HCT116 (cell line): ENCODE data around the gene TNFRSF14. TPM values are rescaled to one million over a fixed set of nuclear protein-coding genes. Genes with fewer than 3 reads are reported as not detected.

Experiments used
- ATAC-seq: fragments of 200-7000 bp; cut with Tn5 transposase; 2 replicates; pipeline ENCODE4 v1.9.1; 2020; ENCODE audit warnings: mild to moderate bottlenecking, moderate library complexity
- BruUV-seq: library from RNA; stranded (reverse); fragments of 400-500 nt; replicated peaks from 2 replicates; lab custom pipeline; 2021; lab: Mats Ljungman, UMichigan
- CTCF ChIA-PET: fragments of 300-600 bp; sonication (Branson Sonifier 250); formaldehyde crosslinking; loops from one replicate; lab custom pipeline; 2021; ENCODE audit warnings: antibody characterized with exemption; lab: Charles Lee
- POLR2A ChIA-PET: fragments of 300-600, 350-600 bp; sonication (Branson Sonifier 250); formaldehyde crosslinking; loops from one replicate; lab custom pipeline; 2021; ENCODE audit warnings: antibody characterized with exemption; lab: Charles Lee
- RAD21 ChIA-PET, 2 experiments: fragments of 300-600 bp; sonication (Branson Sonifier 250); formaldehyde crosslinking; loops; one replicate each; lab custom pipeline; 2023; ENCODE audit warnings: low total read pairs in 2 of 2; ENCODE audit not compliant: uncharacterized antibody in 2 of 2, unreplicated experiment in 2 of 2, low non-redundant PET in 1 of 2; lab: Charles Lee
- DNase-seq: peaks from one replicate; pipeline ENCODE4 v3.0.0-alpha.2; 2010; ENCODE audit warnings: low read depth, low spot score
- H2AFZ ChIP-seq: fragments of 200-600 bp; shearing (Covaris generic), sonication (generic); 2 replicates; pipeline ENCODE4 v1.6.1; 2017; ENCODE audit warnings: low read depth, mixed run types, mixed read lengths, antibody characterized with exemption, low read length; ENCODE audit not compliant: poor library complexity, severe bottlenecking
- H3K27ac ChIP-seq: 2 replicates; pipeline ENCODE4 v1.5.1; 2012; ENCODE audit warnings: low read depth, low read length
- H3K27me3 ChIP-seq: fragments of 200-600 bp; sonication (generic); 2 replicates; pipeline ENCODE4 v1.6.1; 2016; ENCODE audit warnings: mixed run types, low read length, mixed read lengths; ENCODE audit not compliant: insufficient read depth
- H3K36me3 ChIP-seq, 2 experiments: fragments of 200-500 bp in 1 of 2; fragments of 200-600 bp in 1 of 2; sonication (Bioruptor generic) in 1 of 2; sonication (generic) in 1 of 2; 2 replicates each; pipeline versions ENCODE4 v1.5.1 to v1.6.1; 2014 to 2016; ENCODE audit warnings: low read length in 2 of 2, inconsistent platforms in 1 of 2, mixed read lengths in 1 of 2, mixed run types in 1 of 2; ENCODE audit not compliant: insufficient read depth in 2 of 2, control insufficient read depth in 1 of 2
- H3K4me1 ChIP-seq, 2 experiments: fragments of 200-600 bp in 1 of 2; sonication (generic) in 1 of 2; 2 replicates each; pipeline versions ENCODE4 v1.5.1 to v1.6.1; 2012 to 2017; ENCODE audit warnings: low read length in 2 of 2, inconsistent platforms in 1 of 2, mild to moderate bottlenecking in 1 of 2, mixed read lengths in 1 of 2, mixed run types in 1 of 2, moderate library complexity in 1 of 2; ENCODE audit not compliant: insufficient read depth in 2 of 2, control insufficient read depth in 1 of 2
- H3K4me2 ChIP-seq: fragments of 200-600 bp; sonication (generic); 2 replicates; pipeline ENCODE4 v1.6.1; 2017; ENCODE audit warnings: mixed run types, low read length, mixed read lengths
- H3K4me3 ChIP-seq, 2 experiments: fragments of 200-600 bp in 1 of 2; sonication (generic) in 1 of 2; replicated peaks in 1 of 2; 2 replicates each; pipeline ENCODE4 v1.5.1; 2011 to 2016; ENCODE audit warnings: low read length in 2 of 2, control low read depth in 1 of 2, low read depth in 1 of 2, mild to moderate bottlenecking in 1 of 2, mixed read lengths in 1 of 2, mixed run types in 1 of 2
- H3K79me2 ChIP-seq: fragments of 200-600 bp; sonication (generic); 2 replicates; pipeline ENCODE4 v1.6.1; 2017; ENCODE audit warnings: mild to moderate bottlenecking, mixed run types, low read length, moderate library complexity, mixed read lengths; ENCODE audit not compliant: insufficient read depth
- H3K9ac ChIP-seq: fragments of 200-600 bp; sonication (generic); 2 replicates; pipeline ENCODE4 v1.6.1; 2016; ENCODE audit warnings: low read length, mixed read lengths
- H3K9me2 ChIP-seq: fragments of 200-600 bp; sonication (generic), shearing (Covaris generic); 2 replicates; pipeline ENCODE4 v1.6.1; 2017; ENCODE audit warnings: mixed run types, mild to moderate bottlenecking, moderate library complexity; ENCODE audit not compliant: insufficient read depth
- H3K9me3 ChIP-seq, 2 experiments: fragments of 200-500 bp in 1 of 2; fragments of 200-600 bp in 1 of 2; sonication (Bioruptor generic) in 1 of 2; sonication (generic) in 1 of 2; 2 replicates each; pipeline ENCODE4 v1.6.1; 2014 to 2017; ENCODE audit warnings: low read length in 2 of 2, mixed read lengths in 2 of 2, inconsistent platforms in 1 of 2, low read depth in 1 of 2, mild to moderate bottlenecking in 1 of 2, mixed run types in 1 of 2, moderate library complexity in 1 of 2; ENCODE audit not compliant: control insufficient read depth in 1 of 2, insufficient read depth in 1 of 2
- H4K20me1 ChIP-seq: fragments of 200-600 bp; sonication (generic), shearing (Covaris generic); 2 replicates; pipeline ENCODE4 v1.6.1; 2017; ENCODE audit warnings: mixed run types, mild to moderate bottlenecking, moderate library complexity; ENCODE audit not compliant: insufficient read depth
- CBX3 ChIP-seq: IDR thresholded peaks from 2 replicates; pipeline ENCODE4 v1.6.1; 2012; ENCODE audit warnings: low read depth
- EGR1 ChIP-seq: IDR thresholded peaks from 2 replicates; pipeline ENCODE4 v1.6.1; 2012; ENCODE audit warnings: low read depth
- EZH2 ChIP-seq: fragments of 200-600 bp; sonication (generic); IDR thresholded peaks from 2 replicates; pipeline ENCODE4 v1.6.1; 2017; ENCODE audit warnings: antibody characterized with exemption, mixed run types
- EZH2phosphoT487 ChIP-seq: fragments of 200-600 bp; IDR thresholded peaks from 2 replicates; pipeline ENCODE4 v1.6.1; 2018; ENCODE audit warnings: antibody characterized with exemption, borderline replicate concordance
- FOSL1 ChIP-seq: IDR thresholded peaks from 2 replicates; pipeline ENCODE4 v1.6.1; 2012; ENCODE audit warnings: low read depth
- POLR2AphosphoS5 ChIP-seq: IDR thresholded peaks from 2 replicates; pipeline ENCODE4 v1.6.1; 2011; ENCODE audit warnings: mild to moderate bottlenecking, low read depth, low read length, moderate library complexity
- RAD21 ChIP-seq: IDR thresholded peaks from 2 replicates; pipeline ENCODE4 v1.6.1; 2012; ENCODE audit warnings: low read depth, mild to moderate bottlenecking
- SIN3A ChIP-seq: IDR thresholded peaks from 2 replicates; pipeline ENCODE4 v1.6.1; 2012; ENCODE audit warnings: low read depth
- ZFX ChIP-seq: fragments of 450-650 bp; IDR thresholded peaks from 2 replicates; pipeline ENCODE4 v1.6.1; 2017
- intact Hi-C: fragments of 100-400 bp; cut with micrococcal nuclease; formaldehyde crosslinking; loops from 2 replicates; pipeline ENCODE4 v1.10.0; 2022
- total RNA-seq: library from RNA; stranded (reverse); gene quantifications from one replicate; pipeline ENCODE4 v1.2.1, GENCODE V29; 2021; ENCODE audit not compliant: unreplicated experiment
- TF ChIP-seq, protein P1 (sequence below), 3 experiments: fragments of 200-600 bp in 1 of 3; sonication (generic) in 1 of 3; IDR thresholded peaks in 2 of 3; conservative IDR thresholded peaks in 1 of 3; 2 replicates each; pipeline ENCODE4 v1.5.1; 2012 to 2017; ENCODE audit warnings: low read depth in 2 of 3, low read length in 2 of 3, antibody characterized with exemption in 1 of 3, borderline replicate concordance in 1 of 3, control low read depth in 1 of 3, mild to moderate bottlenecking in 1 of 3, mixed read lengths in 1 of 3, mixed run types in 1 of 3, moderate library complexity in 1 of 3; ENCODE audit not compliant: insufficient read depth in 1 of 3
- TF ChIP-seq, protein P2 (sequence below): IDR thresholded peaks from 2 replicates; pipeline ENCODE4 v1.6.1; 2011; ENCODE audit warnings: mild to moderate bottlenecking, low read length, moderate library complexity; ENCODE audit not compliant: insufficient replicate concordance; ENCODE audit errors: extremely low read depth
- TF ChIP-seq, protein P3 (sequence below): IDR thresholded peaks from 2 replicates; pipeline ENCODE4 v1.6.1; 2012
- TF ChIP-seq, protein P4 (sequence below): IDR thresholded peaks from 2 replicates; pipeline ENCODE4 v1.6.1; 2012; ENCODE audit warnings: low read depth

The TNFRSF14 gene
- total RNA-seq, 1 experiment from 2014 or later, result 0.66 TPM

DNA sequence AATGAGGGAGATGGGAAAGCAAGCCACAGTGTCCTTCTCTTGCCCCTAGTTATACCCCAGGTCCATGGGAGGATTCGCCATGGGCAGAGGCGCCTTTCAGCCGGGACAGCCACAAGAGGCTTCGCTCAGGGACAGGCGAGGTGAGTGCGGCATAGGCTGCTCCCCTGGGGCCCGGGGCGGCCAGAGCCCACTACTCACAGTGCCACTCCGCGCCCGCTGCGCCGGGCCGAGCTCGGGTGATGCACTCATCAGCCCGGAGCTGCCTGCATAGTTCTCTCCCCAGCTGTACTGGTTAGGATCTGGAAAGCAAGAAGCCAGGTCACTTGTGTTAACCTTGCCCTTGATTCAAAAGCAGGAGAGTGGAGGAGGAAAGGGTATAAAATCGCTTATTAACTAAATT lies 38.2 kb upstream of the TNFRSF14 start:
- H3K4me3 ChIP-seq, result no peak overlapping the region
- no peak overlapping the region for H3K27ac ChIP-seq
- H3K79me2 ChIP-seq, result peaks cover 19% of the 10 kb centered on the region
- H3K9me3 ChIP-seq, result no peaks in the 10 kb centered on the region
- BruUV-seq, result no TSS peak
- intact Hi-C loops, result no loop called here
- no peak overlapping the region for H2AFZ ChIP-seq
- no peaks in the 10 kb centered on the region for H3K4me1 ChIP-seq
- peaks cover 15 to 22% of the 10 kb centered on the region in 2 experiments; a peak in 3 of 4 replicates for H3K36me3 ChIP-seq
- H3K9me2 ChIP-seq, result no peaks in the 10 kb centered on the region
- ATAC-seq, result no peak
- no peaks in the 10 kb centered on the region for H4K20me1 ChIP-seq
- TF ChIP-seq FOSL1 (no peak), EZH2phosphoT487 (no peak), RAD21 (no peak)
- DNase-seq, result no peak
- no peaks in the 10 kb centered on the region for H3K27me3 ChIP-seq
- POLR2A ChIA-PET, result no interaction called here
- RAD21 ChIA-PET, result no interaction called here
- CTCF ChIA-PET, result no interaction called here
- no peak overlapping the region for H3K9ac ChIP-seq
- no peak overlapping the region for H3K4me2 ChIP-seq

DNA sequence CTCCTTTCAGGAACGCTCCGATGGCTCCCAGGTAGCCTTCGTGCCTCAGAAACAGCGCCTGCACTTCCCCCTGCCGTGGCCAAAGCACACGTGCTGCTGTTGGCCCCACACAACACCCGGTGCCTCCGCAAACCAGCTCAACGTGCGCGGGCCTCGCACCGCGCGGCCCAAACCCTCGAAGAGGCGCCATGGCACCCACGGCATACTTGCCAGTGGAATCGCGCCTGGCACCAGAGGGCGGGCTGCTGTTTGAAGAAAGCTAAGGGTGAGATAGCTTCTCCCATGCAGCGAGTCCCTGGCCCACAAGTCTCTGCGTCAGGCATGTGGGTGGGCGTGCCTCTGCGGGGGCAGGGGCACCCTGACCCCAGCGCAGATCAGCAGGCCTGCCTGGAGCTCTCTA lies 37.6 kb upstream of the TNFRSF14 start:
- ATAC-seq (no peak), DNase-seq (no peak)
- no peaks in the 10 kb centered on the region for H3K9me2 ChIP-seq
- no peaks in the 10 kb centered on the region for H3K4me1 ChIP-seq
- H3K4me3 ChIP-seq, result no peak overlapping the region
- RAD21 ChIA-PET, result no interaction called here
- H3K27ac ChIP-seq, result no peak overlapping the region
- H3K9me3 ChIP-seq, result no peaks in the 10 kb centered on the region
- no peak overlapping the region for H2AFZ ChIP-seq
- CTCF ChIA-PET, result no interaction called here
- no peak overlapping the region for H3K4me2 ChIP-seq
- no peaks in the 10 kb centered on the region for H4K20me1 ChIP-seq
- H3K36me3 ChIP-seq, result peaks cover 15 to 22% of the 10 kb centered on the region in 2 experiments; a peak in 3 of 4 replicates
- intact Hi-C loops, result no loop called here
- no TSS peak for BruUV-seq
- H3K9ac ChIP-seq, result no peak overlapping the region
- peaks cover 25% of the 10 kb centered on the region for H3K79me2 ChIP-seq
- no peaks in the 10 kb centered on the region for H3K27me3 ChIP-seq
- POLR2A ChIA-PET, result no interaction called here
- TF ChIP-seq EGR1 (no peak), EZH2phosphoT487 (no peak), SIN3A (no peak), CBX3 (no peak), EZH2 (no peak), ZFX (no peak), RAD21 (no peak), POLR2AphosphoS5 (no peak)
- TF ChIP-seq, protein P1, sequence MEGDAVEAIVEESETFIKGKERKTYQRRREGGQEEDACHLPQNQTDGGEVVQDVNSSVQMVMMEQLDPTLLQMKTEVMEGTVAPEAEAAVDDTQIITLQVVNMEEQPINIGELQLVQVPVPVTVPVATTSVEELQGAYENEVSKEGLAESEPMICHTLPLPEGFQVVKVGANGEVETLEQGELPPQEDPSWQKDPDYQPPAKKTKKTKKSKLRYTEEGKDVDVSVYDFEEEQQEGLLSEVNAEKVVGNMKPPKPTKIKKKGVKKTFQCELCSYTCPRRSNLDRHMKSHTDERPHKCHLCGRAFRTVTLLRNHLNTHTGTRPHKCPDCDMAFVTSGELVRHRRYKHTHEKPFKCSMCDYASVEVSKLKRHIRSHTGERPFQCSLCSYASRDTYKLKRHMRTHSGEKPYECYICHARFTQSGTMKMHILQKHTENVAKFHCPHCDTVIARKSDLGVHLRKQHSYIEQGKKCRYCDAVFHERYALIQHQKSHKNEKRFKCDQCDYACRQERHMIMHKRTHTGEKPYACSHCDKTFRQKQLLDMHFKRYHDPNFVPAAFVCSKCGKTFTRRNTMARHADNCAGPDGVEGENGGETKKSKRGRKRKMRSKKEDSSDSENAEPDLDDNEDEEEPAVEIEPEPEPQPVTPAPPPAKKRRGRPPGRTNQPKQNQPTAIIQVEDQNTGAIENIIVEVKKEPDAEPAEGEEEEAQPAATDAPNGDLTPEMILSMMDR (IDR thresholded peaks at IDR 0.05 in 2 of 3, conservative IDR thresholded peaks at IDR 0.05 in 1 of 3; ENCODE audit: borderline replicate concordance in 1 of 3, insufficient read depth in 1 of 3, low read depth in 2 of 3, low read length in 2 of 3), result no peak
- TF ChIP-seq, protein P2, sequence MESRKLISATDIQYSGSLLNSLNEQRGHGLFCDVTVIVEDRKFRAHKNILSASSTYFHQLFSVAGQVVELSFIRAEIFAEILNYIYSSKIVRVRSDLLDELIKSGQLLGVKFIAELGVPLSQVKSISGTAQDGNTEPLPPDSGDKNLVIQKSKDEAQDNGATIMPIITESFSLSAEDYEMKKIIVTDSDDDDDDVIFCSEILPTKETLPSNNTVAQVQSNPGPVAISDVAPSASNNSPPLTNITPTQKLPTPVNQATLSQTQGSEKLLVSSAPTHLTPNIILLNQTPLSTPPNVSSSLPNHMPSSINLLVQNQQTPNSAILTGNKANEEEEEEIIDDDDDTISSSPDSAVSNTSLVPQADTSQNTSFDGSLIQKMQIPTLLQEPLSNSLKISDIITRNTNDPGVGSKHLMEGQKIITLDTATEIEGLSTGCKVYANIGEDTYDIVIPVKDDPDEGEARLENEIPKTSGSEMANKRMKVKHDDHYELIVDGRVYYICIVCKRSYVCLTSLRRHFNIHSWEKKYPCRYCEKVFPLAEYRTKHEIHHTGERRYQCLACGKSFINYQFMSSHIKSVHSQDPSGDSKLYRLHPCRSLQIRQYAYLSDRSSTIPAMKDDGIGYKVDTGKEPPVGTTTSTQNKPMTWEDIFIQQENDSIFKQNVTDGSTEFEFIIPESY, result no peak
- TF ChIP-seq, protein P3, sequence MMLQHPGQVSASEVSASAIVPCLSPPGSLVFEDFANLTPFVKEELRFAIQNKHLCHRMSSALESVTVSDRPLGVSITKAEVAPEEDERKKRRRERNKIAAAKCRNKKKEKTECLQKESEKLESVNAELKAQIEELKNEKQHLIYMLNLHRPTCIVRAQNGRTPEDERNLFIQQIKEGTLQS, result no peak
- TF ChIP-seq, protein P4, sequence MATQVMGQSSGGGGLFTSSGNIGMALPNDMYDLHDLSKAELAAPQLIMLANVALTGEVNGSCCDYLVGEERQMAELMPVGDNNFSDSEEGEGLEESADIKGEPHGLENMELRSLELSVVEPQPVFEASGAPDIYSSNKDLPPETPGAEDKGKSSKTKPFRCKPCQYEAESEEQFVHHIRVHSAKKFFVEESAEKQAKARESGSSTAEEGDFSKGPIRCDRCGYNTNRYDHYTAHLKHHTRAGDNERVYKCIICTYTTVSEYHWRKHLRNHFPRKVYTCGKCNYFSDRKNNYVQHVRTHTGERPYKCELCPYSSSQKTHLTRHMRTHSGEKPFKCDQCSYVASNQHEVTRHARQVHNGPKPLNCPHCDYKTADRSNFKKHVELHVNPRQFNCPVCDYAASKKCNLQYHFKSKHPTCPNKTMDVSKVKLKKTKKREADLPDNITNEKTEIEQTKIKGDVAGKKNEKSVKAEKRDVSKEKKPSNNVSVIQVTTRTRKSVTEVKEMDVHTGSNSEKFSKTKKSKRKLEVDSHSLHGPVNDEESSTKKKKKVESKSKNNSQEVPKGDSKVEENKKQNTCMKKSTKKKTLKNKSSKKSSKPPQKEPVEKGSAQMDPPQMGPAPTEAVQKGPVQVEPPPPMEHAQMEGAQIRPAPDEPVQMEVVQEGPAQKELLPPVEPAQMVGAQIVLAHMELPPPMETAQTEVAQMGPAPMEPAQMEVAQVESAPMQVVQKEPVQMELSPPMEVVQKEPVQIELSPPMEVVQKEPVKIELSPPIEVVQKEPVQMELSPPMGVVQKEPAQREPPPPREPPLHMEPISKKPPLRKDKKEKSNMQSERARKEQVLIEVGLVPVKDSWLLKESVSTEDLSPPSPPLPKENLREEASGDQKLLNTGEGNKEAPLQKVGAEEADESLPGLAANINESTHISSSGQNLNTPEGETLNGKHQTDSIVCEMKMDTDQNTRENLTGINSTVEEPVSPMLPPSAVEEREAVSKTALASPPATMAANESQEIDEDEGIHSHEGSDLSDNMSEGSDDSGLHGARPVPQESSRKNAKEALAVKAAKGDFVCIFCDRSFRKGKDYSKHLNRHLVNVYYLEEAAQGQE, result no peak
